Neutrophil (primary cell): ENCODE results near the gene USP27X.

Experiments used
- H3K27ac ChIP-seq: fragments of 200-600 bp; sonication (generic); 2 replicates; pipeline ENCODE4 v1.5.1; 2016; ENCODE audit warnings: mild to moderate bottlenecking, moderate library complexity
- H3K27me3 ChIP-seq: fragments of 200-600 bp; sonication (generic); 2 replicates; pipeline ENCODE4 v1.6.0; 2016; ENCODE audit warnings: mild to moderate bottlenecking
- H3K36me3 ChIP-seq: fragments of 200-600 bp; sonication (generic); 2 replicates; pipeline ENCODE4 v1.5.1; 2017
- H3K4me1 ChIP-seq, 2 experiments: fragments of 200-600 bp in 1 of 2; sonication (generic) in 1 of 2; 1 replicate in 1 of 2; 2 replicates in 1 of 2; pipeline versions ENCODE4 v1.5.1 to v1.6.1; 2013 to 2016; ENCODE audit warnings: low read depth in 1 of 2, low read length in 1 of 2, mild to moderate bottlenecking in 1 of 2, moderate library complexity in 1 of 2; ENCODE audit not compliant: control insufficient read depth in 1 of 2, insufficient read depth in 1 of 2
- H3K4me3 ChIP-seq, 2 experiments: fragments of 200-600 bp in 1 of 2; sonication (generic) in 1 of 2; 1 replicate in 1 of 2; 2 replicates in 1 of 2; pipeline ENCODE4 v1.5.1; 2013 to 2016; ENCODE audit warnings: low read depth in 1 of 2, low read length in 1 of 2, mild to moderate bottlenecking in 1 of 2, moderate library complexity in 1 of 2
- H3K9me3 ChIP-seq: fragments of 200-600 bp; sonication (generic); 2 replicates; pipeline ENCODE4 v1.5.1; 2016
- CTCF ChIP-seq: fragments of 200-600 bp; sonication (generic); IDR thresholded peaks from 2 replicates; pipeline ENCODE4 v1.5.1; 2016; ENCODE audit warnings: antibody characterized with exemption

Gene USP27X

GRCh38 chrX:49930039-49930438 lies 50.8 kb downstream of the USP27X start:
- no peaks in the 10 kb centered on the region for H3K9me3 ChIP-seq
- H3K4me1 ChIP-seq: no peaks in the 10 kb centered on the region
- no peak overlapping the region for H3K4me3 ChIP-seq
- no peaks in the 10 kb centered on the region for H3K36me3 ChIP-seq
- no peak for TF ChIP-seq CTCF
- H3K27ac ChIP-seq: no peak overlapping the region
- no peaks in the 10 kb centered on the region for H3K27me3 ChIP-seq
